ENCODE measurements around the gene BTNL9. TPM values are rescaled to one million over a fixed set of nuclear protein-coding genes. Genes with fewer than 3 reads are reported as not detected.
"Not testable (repeated sequence)": the region's sequence is repeated elsewhere in the genome, so short reads cannot be mapped to it uniquely, and the experiment has no call there.

The BTNL9 gene
- total RNA-seq, result 26.0 TPM

DNA sequence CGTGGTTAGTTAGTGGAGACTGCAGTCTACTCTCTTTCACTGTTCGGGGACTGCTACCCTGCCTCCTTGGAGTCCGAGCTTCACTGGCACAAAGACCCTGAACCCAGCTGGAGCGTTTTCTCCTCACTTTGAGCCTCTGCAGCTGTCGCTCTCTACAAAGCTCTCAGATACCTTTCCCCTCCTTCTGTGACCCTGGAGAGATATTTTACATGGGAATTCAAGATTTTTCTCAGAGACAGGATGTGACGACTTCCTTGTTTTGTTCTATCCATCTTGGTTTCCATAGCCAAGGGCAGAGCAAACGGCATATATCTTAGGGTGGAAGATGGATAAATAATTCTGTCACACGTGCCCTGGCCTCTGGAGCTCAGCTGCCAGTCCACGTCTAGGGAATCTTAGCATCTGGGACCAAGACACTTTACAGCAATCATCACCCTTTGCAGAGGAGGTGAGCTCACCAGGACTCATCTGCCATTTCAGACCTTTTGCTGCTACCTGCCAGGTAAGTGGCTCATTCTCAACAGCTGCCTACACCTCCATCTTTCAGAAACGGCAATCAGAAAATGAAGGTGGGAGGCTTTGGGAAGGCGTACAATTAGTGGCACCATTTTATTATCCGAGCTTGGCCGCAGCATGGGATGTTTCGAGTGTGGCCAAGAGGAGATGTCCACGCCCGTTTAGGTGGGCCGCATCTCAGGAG, at the start of gene BTNL9:
BTNL9 (plus strand) TSS at position 336 of the 700 bp plus-strand sequence. CDS start 5,224 bp downstream, outside the sequence.
- DNase-seq (ENCODE audit: low spot score), result no peak

DNA sequence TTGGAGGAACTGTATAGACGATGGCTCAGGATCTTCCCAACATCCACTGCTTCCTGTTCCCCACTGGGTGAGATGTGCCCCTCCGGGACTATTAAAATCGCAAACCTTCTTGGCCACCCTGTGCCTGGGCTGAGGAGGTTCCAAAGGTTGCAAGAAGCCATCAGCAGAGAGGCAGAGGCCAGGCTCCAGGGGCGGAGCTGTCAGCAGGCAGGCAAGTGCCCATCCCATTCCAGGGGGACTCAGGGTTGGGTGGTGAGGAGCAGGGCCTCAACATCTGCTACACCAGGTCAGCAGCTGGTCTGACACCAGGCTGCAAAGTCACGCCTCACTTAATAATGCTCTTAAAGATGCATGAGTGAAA, 49.2 kb upstream of the BTNL9 start:
- no peak for DNase-seq (ENCODE audit: low spot score)

DNA sequence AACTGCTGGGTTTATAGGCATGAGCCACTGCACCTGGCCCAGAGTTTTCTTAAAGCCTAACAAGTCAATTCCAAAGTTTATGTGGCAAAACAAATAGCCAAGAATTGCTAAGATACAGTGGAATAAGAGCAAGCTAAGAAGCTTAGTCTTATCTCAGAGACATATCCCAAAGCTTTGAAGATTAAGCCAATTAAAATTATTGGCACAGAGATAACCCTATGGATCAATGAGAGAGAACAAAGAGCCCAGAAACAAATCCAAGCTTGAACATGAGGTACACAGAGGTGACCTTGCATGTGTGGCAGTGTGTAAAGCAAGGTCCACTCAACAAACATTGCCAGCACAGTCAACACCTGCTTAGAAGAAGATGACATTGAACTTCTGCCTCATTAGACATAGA, 38.1 kb upstream of the BTNL9 start:
- DNase-seq (ENCODE audit: low spot score), result no peak

DNA sequence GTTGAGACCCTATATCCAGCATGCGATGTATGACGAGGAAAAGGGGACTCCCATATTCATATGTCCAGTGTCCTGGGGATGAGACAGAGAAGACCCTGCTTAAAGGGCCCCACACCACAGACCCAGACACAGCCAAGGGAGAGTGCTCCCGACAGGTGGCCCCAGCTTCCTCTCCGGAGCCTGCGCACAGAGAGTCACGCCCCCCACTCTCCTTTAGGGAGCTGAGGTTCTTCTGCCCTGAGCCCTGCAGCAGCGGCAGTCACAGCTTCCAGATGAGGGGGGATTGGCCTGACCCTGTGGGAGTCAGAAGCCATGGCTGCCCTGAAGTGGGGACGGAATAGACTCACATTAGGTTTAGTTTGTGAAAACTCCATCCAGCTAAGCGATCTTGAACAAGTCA, 34.3 kb upstream of the BTNL9 start:
- no peak for DNase-seq (ENCODE audit: low spot score)

DNA sequence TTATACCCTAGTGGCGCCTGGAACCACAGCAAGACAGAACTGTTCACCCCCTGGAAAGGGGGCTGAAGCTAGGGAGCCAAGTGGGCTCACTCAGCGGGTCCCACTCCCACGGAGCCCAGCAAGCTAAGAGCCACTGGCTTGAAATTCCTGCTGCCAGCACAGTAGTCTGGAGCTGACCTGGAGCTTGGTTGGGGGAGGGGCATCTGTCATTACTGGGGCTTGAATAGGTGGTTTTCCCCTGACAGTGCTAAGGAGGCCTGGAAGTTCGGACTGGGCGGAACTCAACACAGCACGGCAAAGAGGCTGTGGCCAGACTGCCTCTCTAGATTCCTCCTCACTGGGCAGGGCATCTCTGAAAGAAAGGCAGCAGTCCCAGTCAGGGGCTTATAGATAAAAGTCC, 31.9 kb upstream of the BTNL9 start:
- DNase-seq (ENCODE audit: low spot score), result no peak

DNA sequence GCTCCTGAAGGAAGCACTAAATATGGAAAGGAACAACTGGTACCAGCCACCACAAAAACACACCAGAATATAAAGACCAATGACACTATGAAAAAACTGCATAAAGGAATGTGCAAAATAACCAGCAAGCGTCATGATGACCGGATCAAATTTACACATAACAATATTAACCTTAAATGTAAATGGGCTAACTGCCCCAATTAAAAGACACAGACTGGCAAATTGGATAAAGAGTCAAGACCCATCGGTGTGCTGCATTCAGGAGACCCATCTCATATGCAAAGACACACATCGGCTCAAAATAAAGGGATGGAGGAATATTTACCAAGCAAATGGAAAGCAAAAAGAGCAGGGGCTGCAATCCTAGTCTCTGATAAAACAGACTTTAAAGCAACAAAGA, 30.0 kb upstream of the BTNL9 start:
- not testable (repeated sequence) for DNase-seq (ENCODE audit: low spot score)

DNA sequence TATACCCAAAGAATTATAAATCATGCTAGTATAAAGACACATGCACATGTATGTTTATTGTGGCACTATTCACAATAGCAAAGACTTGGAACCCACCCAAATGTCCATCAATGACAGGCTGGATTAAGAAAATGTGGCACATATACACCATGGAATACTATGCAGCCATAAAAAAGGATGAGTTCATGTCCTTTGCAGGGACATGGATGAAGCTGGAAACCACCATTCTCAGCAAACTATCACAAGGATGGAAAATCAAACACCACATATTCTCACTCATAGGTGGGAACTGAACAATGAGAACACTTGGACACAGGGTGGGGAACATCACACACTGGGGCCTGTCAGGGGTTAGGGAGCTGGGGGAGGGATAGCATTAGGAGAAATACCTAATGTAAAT, 25.4 kb upstream of the BTNL9 start:
- DNase-seq (ENCODE audit: low spot score), result not testable (repeated sequence)

DNA sequence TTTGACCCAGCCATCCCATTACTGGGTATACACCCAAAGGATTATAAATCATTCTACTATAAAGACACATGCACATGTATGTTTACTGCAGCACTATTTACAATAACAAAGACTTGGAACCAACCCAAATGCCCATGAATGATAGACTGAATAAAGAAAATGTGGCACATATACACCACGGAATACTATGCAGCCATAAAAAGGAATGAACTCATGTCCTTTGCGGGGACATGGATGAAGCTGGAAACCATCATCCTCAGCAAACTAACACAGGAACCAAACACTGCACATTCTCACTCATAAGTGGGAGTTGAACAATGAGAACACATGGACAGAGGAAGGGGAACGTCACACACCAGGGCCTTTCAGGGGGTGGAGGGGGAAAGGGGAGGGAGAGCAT, 22.6 kb upstream of the BTNL9 start:
- not testable (repeated sequence) for DNase-seq (ENCODE audit: low spot score)

DNA sequence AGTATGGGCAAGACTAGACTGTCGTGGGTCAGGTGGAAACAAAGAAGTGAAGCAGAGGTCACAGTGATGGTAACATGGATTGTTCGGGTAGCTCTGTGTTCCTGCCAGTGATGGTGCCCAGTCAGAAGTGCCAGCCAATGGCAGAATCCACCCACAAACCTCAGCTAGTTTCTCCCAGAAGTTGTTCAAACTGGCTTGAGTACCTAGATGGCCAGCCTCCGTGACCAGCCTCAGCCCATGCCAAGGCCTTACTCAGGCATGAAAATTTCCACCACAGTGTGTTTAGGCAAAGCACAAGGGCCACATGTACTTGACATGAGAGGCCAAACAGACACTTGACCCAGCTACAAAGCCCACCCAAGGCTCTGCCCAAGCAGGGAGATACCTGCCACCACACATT, 19.4 kb upstream of the BTNL9 start:
- DNase-seq (ENCODE audit: low spot score), result no peak

DNA sequence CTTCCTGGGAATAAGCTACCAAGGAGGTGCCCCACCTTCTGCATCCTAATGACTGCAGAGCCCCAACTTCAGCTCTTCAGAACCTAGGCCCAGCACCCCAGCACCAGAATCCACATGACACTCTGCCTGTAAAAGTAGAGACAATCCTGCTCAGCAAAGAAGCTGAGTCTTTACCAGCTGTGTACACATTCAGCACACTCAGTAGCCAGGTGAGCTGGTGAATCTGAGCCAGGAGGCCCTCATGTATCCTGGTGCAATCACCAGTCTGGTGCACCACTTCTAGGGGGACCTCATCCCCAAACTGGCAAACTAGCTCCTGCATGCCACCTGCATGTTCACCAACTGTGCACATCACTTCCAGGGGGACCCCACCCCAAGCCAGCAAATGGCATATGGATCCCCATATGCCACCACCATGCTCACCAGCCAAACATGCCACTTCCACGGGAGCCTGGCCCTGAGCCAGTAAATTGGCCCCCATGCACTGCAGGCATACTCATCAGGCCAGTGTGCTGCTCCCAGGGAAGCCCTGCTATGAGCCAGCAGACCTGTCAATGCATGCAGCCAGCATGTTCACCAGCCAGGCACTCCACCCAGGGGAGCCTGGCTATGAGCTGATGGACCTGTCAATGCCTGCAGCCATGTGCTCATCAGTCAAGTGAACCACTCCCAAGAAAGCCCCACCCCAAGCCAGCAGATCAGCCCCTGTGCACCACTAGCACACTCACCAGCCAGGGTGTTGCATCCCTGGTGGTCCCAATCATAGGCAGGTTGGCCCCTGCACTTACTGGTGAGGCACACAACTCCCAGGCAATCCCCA, 15.6 kb upstream of the BTNL9 start:
- no peak for DNase-seq (ENCODE audit: low spot score)

DNA sequence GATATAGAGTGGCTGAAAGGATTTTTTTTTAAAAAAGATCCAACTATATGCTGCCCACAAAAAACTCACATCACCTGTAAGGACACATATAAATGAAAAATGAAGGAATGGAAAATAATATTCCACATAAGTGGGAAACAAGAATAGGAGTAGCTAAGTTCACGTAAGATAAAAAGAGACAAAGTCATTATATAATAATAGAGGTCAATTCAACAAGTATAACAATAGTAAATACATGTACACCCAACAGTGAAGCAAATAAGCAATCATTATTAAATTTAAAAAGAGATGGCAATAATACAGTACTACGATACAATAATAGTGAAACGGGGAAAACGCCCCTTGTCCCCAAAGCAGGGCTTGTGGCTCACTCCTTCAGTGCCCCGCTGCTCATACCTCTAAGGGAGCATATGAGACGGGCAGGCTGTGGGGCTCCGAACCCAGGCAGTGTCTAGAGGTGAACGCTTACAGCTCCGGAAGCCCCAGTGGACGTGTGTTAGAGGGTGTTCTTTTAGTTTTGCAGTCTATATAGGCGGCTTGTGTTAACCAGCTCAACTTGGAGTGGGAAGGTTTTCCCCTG, 12.5 kb upstream of the BTNL9 start:
- DNase-seq (ENCODE audit: low spot score), result no peak

DNA sequence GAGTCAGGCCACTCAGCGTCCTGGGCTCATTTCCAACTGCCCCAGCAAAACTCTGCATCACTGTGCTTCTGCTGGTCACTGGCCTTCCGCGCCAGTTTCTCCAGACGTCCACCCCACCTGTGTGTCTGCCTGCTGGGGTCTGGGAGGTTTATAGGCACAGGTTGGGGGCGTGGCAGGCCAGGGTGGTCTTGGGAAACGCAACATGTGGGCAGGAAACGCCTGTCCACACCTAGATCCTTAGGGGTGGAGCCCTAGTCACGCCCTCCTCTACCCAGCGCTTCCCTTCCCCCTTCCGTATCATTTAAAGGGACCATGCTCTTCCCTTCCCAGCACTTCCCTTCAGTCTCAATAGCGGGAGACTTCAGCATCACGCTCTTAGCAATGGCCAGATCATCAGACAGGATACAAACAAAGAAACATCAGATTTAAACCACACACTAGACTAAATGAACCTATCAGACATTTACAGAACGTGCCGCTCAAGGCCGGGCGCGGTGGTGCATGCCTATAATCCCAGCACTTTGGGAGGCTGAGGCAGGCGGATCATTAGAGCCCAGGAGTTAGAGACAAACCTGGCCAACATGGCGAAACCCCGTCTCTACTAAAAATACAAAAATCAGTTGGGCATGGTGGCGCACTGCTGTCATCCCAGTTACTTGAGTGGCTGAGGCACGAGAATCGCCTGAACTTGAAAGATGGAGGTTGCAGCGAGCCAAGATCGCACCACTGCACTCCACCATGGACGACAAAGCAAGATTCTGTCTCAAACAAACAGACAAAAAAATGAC, 11.8 kb upstream of the BTNL9 start:
- no peak for DNase-seq (ENCODE audit: low spot score)

DNA sequence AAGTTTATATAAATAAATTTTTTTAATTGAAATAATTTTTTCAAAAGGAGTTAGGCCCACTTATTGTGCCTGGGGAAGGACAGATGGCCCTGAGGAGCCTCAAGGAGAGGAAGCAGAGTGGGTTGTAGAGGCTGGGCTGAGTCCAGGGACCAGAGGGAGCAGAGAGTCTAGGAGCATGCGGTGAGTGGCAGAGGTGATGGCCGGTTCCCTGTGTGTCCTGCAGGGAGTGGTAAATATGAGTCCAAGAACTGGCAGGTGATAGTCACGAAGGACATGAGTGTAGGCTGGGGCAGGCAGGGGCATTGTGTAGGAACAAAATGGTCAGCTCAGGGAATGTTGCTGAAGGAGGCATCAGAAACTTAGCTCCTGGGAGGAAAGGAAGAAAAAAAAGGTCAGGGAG, 8.3 kb upstream of the BTNL9 start:
- DNase-seq (ENCODE audit: low spot score), result no peak

DNA sequence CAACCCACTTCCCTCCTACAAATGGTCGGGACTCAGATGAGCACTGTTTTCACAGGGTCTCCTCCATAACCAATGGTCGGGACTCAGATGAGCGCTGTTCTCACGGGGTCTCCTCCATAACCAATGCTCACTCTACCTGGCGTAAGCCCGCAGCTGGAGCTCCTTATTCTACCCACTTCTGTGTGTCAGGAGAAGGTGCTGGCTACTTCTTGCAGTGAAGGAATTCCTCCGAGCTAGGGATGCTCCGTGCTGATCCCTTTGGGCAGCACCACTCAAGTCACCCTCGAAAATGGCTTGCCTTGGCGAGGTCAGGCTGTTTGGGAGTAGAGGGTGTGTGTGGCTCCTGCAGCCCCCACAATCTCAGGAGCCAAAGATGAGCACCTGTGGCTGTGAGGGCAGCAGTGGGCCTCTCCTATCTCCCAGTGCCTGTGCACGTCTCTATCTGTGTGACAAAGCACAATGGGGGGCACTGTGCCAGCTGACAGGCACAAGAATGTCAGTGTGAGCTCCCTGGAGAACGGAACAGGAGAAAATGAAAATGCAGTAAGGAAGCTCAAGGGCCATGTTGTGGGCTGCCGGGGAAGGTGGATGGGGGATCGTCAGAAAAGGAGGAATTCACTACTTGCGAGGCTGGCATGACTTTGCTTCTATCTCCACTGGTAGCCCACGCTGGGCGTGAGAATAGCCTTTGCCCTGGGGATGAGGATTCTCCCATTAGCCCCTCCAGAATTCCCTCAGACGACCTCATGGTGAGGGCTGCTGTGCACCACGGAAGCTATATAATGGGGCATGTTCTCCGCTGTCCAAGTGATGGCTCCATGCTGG, 3.9 kb upstream of the BTNL9 start:
- no peak for DNase-seq (ENCODE audit: low spot score)

DNA sequence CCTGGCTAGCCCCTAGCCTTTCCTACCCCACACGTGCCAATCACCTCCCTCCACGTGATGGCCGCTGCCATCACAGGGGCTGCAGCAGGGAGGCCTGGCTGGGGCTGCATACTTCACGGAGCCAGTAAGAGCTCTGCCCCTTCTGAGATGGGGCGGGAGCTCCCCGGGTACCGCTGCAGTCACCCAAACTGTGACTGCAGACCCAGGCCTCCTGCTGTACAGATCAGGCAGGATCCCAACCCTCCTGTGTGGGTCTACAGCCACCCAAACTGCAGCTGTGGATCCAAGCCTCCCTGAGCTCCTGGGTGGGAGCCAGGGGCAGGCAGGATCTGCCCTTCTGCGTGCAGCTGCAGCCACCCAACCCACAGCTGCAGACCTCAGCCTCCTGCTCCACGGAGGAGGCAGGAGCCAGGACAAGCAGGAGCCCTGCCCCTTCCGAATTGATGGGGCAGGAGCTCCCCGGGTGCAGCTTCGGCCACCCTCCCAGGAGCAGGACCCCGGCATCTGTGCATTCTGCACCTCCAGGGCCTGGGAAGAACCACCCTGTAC, 3.2 kb upstream of the BTNL9 start:
- no peak for DNase-seq (ENCODE audit: low spot score)

DNA sequence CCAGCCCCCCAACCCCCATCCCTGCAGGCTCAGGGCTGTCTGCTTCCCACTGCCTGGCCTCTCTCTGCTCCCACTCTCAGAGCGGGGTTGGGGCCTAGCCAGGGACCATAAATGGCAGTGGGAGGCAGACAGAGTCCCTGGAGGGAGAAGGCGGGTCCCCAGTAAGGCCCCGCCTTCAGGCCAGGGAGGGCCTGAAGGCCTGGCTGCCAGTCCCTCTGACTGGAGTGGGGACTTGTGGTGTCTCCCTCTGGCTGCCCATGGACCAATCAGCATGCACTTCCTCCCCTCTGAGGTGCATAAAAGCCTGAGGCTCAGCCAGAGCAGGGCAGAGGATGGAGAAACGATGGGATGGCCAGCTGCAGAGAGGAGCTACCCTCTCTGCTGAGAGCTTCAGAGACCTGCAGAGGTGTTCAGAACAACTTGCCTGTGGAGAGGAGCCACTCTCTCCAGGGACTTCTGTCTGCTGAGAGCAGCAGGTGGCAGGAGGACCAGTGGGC, 2.7 kb upstream of the BTNL9 start:
- DNase-seq (ENCODE audit: low spot score), result no peak

DNA sequence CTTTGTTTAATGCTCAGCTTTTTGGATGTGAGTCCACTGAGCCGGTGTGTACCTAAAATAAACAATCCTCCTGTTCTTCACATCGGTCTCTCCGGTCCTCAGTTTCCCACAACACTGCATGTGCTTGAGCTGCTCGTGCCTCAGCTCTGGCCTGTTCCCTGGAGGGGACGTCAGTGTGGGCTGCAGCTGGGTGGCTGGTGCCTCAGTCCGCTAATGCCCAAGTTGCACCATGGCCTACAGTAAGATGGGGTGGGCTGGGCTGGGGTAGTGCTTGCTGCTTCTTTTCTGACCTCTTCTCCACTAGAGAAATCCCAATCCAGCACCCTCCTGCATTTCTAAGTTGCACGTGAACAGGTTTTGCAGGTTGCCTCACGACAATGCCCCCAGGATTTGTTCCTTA, 595 bp upstream of the BTNL9 start:
- DNase-seq (ENCODE audit: low spot score), result no peak

DNA sequence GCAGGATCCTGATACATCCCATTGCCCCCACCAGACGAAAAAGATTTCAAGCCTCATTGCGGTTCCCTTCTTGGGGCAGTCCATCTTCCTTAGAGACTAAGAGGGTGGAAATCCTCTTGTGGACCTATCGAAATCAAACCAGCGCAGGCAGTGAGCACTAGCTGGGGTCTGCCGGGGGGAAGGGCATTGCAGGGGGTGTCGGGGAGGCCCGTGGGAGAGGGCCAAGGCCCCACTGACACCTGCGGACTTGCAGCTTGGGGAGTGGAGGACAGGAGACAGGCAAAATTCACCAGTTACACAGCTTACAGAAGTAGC, 522 bp downstream of the BTNL9 start:
- no peak for DNase-seq (ENCODE audit: low spot score)

DNA sequence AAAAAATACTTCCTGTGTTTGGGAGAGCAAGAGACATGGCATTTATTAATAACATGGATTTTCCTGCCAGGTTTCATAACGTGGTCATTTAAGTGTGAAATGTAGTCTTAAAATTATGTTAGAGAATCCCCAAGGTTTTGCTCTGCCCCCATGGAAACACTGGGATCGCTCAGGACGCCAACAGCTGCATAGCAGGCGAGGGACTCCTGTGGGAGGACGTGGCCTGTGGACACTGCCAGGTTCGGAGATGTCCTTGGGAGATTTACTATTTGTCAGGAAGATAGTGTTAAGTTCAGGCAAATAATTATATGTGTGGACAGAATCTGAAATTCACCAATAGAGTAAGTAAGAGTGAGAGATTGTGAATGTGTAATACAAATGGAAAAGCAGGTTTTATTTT, 977 bp downstream of the BTNL9 start:
- DNase-seq (ENCODE audit: low spot score), result peak; percentile 13

DNA sequence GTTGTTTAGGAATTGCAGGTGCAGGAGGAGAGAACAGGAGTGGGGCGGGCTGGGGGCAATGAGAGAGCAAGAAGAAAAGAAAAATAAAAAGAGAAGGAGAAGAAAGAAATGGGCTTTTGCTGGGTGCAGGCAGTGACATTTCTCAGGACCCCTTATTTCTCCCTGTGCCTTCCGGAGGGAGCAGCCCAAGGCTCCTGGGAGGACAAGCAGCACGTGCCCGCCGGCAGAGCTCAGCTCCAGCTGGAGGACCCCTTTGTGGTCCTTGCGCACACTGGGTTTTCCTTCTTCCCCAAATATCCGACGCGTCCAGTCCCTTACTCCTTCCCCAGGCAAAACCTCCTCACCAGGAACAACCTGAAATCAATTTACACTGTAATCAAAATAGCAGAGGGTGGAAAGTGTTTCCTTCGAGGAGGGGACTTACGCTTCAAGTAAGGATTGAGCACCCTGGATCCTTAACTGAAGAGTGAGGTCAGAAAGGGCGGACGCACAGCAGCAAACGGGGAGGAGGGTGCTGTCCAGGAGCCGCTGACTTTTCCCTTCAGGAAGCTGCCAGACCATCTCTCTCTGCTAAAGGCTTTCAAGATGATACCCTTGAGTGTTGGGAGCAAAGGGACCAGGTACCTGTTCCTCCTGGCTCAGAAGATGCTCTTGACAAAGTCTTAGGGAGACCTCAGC, 2.1 kb downstream of the BTNL9 start:
- DNase-seq (ENCODE audit: low spot score), result peak; percentile 9
